DND-41 (cell line): ENCODE results near the gene INO80.

Experiments used
- ATAC-seq: fragments of 200-7000 bp; cut with Tn5 transposase; 3 replicates; pipeline ENCODE4 v1.9.1; 2021; ENCODE audit warnings: low read depth; ENCODE audit not compliant: insufficient read depth
- DNase-seq: peaks from one replicate; pipeline ENCODE4 v3.0.0-alpha.2; 2020
- H2AFZ ChIP-seq: 2 replicates; pipeline ENCODE4 v1.6.0; 2012; ENCODE audit warnings: low read depth, low read length
- H3K27ac ChIP-seq: 2 replicates; pipeline ENCODE4 v1.5.1; 2012; ENCODE audit warnings: low read length, inconsistent platforms
- H3K27me3 ChIP-seq: fragments of 200-600 bp; sonication (generic); 2 replicates; pipeline ENCODE4 v1.6.0; 2012; ENCODE audit warnings: low read length, mild to moderate bottlenecking, inconsistent platforms; ENCODE audit not compliant: insufficient read depth, poor library complexity
- H3K36me3 ChIP-seq: 2 replicates; pipeline ENCODE4 v1.5.1; 2012; ENCODE audit warnings: low read length, inconsistent platforms; ENCODE audit not compliant: insufficient read depth
- H3K4me1 ChIP-seq: 2 replicates; pipeline ENCODE4 v1.5.1; 2012; ENCODE audit warnings: mild to moderate bottlenecking, low read length; ENCODE audit not compliant: insufficient read depth
- H3K4me2 ChIP-seq: 2 replicates; pipeline ENCODE4 v1.6.0; 2012; ENCODE audit warnings: mild to moderate bottlenecking, moderate library complexity, low read length, inconsistent platforms; ENCODE audit not compliant: insufficient read depth
- H3K4me3 ChIP-seq, 2 experiments: fragments of 200-600 bp in 1 of 2; shearing (Covaris generic) in 1 of 2; 2 replicates each; pipeline ENCODE4 v1.5.1; 2012 to 2016; ENCODE audit warnings: inconsistent platforms in 2 of 2, low read length in 2 of 2, mild to moderate bottlenecking in 2 of 2, low read depth in 1 of 2, moderate library complexity in 1 of 2
- H3K79me2 ChIP-seq: 2 replicates; pipeline ENCODE4 v1.6.0; 2012; ENCODE audit warnings: low read length, inconsistent platforms; ENCODE audit not compliant: insufficient read depth
- H3K9ac ChIP-seq: 2 replicates; pipeline ENCODE4 v1.6.0; 2012; ENCODE audit warnings: low read depth, mild to moderate bottlenecking, inconsistent platforms, low read length, moderate library complexity
- H3K9me3 ChIP-seq: 2 replicates; pipeline ENCODE4 v1.5.1; 2012; ENCODE audit warnings: low read length, moderate library complexity, mild to moderate bottlenecking, inconsistent platforms; ENCODE audit not compliant: insufficient read depth, severe bottlenecking
- H4K20me1 ChIP-seq: 2 replicates; pipeline ENCODE4 v1.6.0; 2012; ENCODE audit warnings: low read length; ENCODE audit not compliant: insufficient read depth
- CTCF ChIP-seq: IDR thresholded peaks from 2 replicates; pipeline ENCODE4 v1.5.1; 2012; ENCODE audit warnings: borderline replicate concordance, low read length, moderate library complexity, mild to moderate bottlenecking; ENCODE audit not compliant: poor library complexity, severe bottlenecking; ENCODE audit errors: extremely low read depth
- EZH2 ChIP-seq: IDR thresholded peaks from 3 replicates; pipeline ENCODE4 v1.6.1; 2012; ENCODE audit warnings: borderline replicate concordance, low read depth, mild to moderate bottlenecking, moderate library complexity, low read length, inconsistent platforms; ENCODE audit not compliant: severe bottlenecking

INO80 gene

GRCh38 chr15:41024885-41025284 is 91.2 kb downstream of the INO80 start:
- H3K36me3 ChIP-seq = peaks cover 61% of the 10 kb centered on the region
- no peaks in the 10 kb centered on the region for H3K27me3 ChIP-seq
- H3K4me2 ChIP-seq = no peak overlapping the region
- H3K79me2 ChIP-seq = no peaks in the 10 kb centered on the region
- H4K20me1 ChIP-seq = no peaks in the 10 kb centered on the region
- no peak overlapping the region for H2AFZ ChIP-seq
- no peak overlapping the region for H3K9ac ChIP-seq
- TF ChIP-seq CTCF = no peak
- TF ChIP-seq EZH2 = no peak
- DNase-seq (no peak), ATAC-seq (no peak)
- no peak overlapping the region for H3K27ac ChIP-seq
- no peak overlapping the region for H3K4me3 ChIP-seq
- H3K4me1 ChIP-seq = no peaks in the 10 kb centered on the region
- H3K9me3 ChIP-seq = no peaks in the 10 kb centered on the region

GRCh38 chr15:41024131-41024530 is 91.9 kb downstream of the INO80 start:
- TF ChIP-seq EZH2 (no peak), CTCF (no peak)
- ATAC-seq = no peak
- Histone ChIP-seq H3K9me3 (no peaks in the 10 kb centered on the region), H2AFZ (no peak overlapping the region), H3K4me1 (no peaks in the 10 kb centered on the region), H3K36me3 (peaks cover 63% of the 10 kb centered on the region), H4K20me1 (no peaks in the 10 kb centered on the region), H3K27ac (no peak overlapping the region), H3K27me3 (no peaks in the 10 kb centered on the region), H3K4me3 (no peak overlapping the region), H3K9ac (no peak overlapping the region), H3K79me2 (no peaks in the 10 kb centered on the region), H3K4me2 (no peak overlapping the region)
- no peak for DNase-seq

- DNase-seq (peak; percentile 49), ATAC-seq (peak; percentile 75; the same call in 2 of the 3 replicates)
- Histone ChIP-seq H3K4me1 (no peaks in the 10 kb centered on the region), H3K36me3 (peaks cover 72% of the 10 kb centered on the region), H3K4me3 (no peak overlapping the region), H3K27me3 (no peaks in the 10 kb centered on the region), H3K4me2 (no peak overlapping the region), H3K79me2 (no peaks in the 10 kb centered on the region), H3K9me3 (no peaks in the 10 kb centered on the region), H3K9ac (no peak overlapping the region), H3K27ac (no peak overlapping the region), H2AFZ (no peak overlapping the region), H4K20me1 (no peaks in the 10 kb centered on the region)
- peak; percentile 77 for TF ChIP-seq CTCF
- TF ChIP-seq EZH2 = no peak
Observed at GRCh38 chr15:41022487-41023090, 93.5 kb downstream of the INO80 start.
